OCI-LY1 (cell line): Measurements from ENCODE around the gene ROCK1.

Source experiments
- CTCF ChIP-seq: fragments of 200-600 bp; sonication (generic), shearing (Covaris generic); IDR thresholded peaks from 2 replicates; pipeline ENCODE4 v1.5.1; 2017; ENCODE audit warnings: mild to moderate bottlenecking, antibody characterized with exemption, low read length, moderate library complexity, mixed read lengths
- EZH2 ChIP-seq: fragments of 200-600 bp; sonication (generic), shearing (Covaris generic); IDR thresholded peaks from 2 replicates; pipeline ENCODE4 v1.8.0; 2017; ENCODE audit warnings: borderline replicate concordance, mixed run types, mild to moderate bottlenecking, antibody characterized with exemption, low read length, moderate library complexity, mixed read lengths

GRCh38 chr18:21131698-21132227 lies 20.1 kb upstream of the ROCK1 start:
- no peak for TF ChIP-seq CTCF
- no peak for TF ChIP-seq EZH2
